K562 (cell line): ENCODE measurements around the gene SERTAD2. TPM values are rescaled to one million over a fixed set of nuclear protein-coding genes. Genes with fewer than 3 reads are reported as not detected.

ENCODE experiments used
- ZNF263 ChIP-seq: sonication (generic); formaldehyde crosslinking; IDR thresholded peaks from 2 replicates; pipeline ENCODE4 v1.8.0; 2022; ENCODE audit warnings: mild to moderate bottlenecking, missing genetic modification reagents, borderline replicate concordance
- polyA plus RNA-seq, 8 experiments: library from polyadenylated mRNA; depleted of rRNA in 4 of 8; stranded (reverse) in 5 of 8; unstranded in 3 of 8; fragments of >200 nt; fragmentation: Nextera tagmentation in 2 of 8; fragmentation: Illumina TruSeq in 1 of 8; extraction: Ambion mirVana in 2 of 8; extraction: Trizol in 1 of 8; gene quantifications; 2 replicates each; pipeline versions ENCODE4 v1.2.1 to v1.2.3, GENCODE V29; 2011 to 2014; ENCODE audit warnings: inconsistent platforms in 1 of 8, missing spikeins in 1 of 8
- total RNA-seq, 7 experiments: library from RNA; depleted of rRNA in 6 of 7; stranded (reverse); fragments of >200 nt in 6 of 7; fragmentation: Illumina TruSeq in 2 of 7; extraction: Trizol in 2 of 7; gene quantifications; 2 replicates each; pipeline versions ENCODE4 v1.2.1 to v1.2.3, GENCODE V29; 2011 to 2021; ENCODE audit warnings: low replicate concordance in 1 of 7
- TF ChIP-seq, protein P1 (sequence below): fragments of 450-650 bp; IDR thresholded peaks from 2 replicates; pipeline ENCODE4 v1.6.1; 2016; ENCODE audit warnings: mild to moderate bottlenecking
- TF ChIP-seq, protein P2 (sequence below), 2 experiments: fragments of 450-650 bp; formaldehyde crosslinking in 1 of 2; IDR thresholded peaks; 2 replicates each; pipeline versions ENCODE4 v1.4.0 to v1.6.1; 2014 to 2020; ENCODE audit warnings: mild to moderate bottlenecking in 2 of 2, borderline replicate concordance in 1 of 2, low read depth in 1 of 2
- TF ChIP-seq, protein P3 (sequence below): fragments of 450-650 bp; IDR thresholded peaks from 2 replicates; pipeline ENCODE4 v1.6.1; 2016; ENCODE audit warnings: mild to moderate bottlenecking, moderate library complexity

The SERTAD2 gene
- total and polyA plus RNA-seq, 9 of the 15 experiments (the other 6 are each of a cell fraction or from before 2014, with no cell fraction given) = 3.0 to 12.5 (median 6.1) TPM

DNA sequence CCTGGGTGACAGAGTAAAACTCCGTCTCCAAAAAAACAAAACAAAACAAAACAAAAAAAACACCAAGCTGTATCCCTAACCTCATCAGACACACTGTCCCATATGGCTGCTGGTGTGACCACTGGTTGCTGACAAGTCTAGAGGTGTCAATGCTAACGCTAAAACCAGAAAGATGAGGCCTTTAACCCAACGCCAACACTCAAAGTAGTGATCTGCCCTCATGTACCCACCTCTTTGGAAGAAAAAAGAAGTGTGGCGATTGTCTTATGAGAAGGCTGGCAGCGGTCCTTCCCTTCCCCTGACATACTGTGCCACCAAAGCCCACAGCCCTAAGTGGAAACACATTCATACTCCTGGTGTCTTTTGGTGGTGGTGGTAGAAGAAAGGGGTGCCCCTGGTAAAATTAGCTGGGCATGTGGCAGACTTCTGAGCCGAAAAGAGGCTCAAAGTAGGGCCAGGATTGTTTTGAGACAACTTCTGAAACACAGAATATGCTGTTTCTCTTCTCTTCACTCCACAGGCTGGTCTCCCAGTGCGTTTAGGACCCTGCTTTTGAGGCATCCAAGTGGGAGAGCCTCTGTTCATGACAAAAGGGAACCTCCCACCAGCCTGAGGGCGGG lies 9.8 kb downstream of the SERTAD2 start (continued):
- TF ChIP-seq ZNF263 (CRISPR knock-in tag) = no peak
- TF ChIP-seq, protein P1, sequence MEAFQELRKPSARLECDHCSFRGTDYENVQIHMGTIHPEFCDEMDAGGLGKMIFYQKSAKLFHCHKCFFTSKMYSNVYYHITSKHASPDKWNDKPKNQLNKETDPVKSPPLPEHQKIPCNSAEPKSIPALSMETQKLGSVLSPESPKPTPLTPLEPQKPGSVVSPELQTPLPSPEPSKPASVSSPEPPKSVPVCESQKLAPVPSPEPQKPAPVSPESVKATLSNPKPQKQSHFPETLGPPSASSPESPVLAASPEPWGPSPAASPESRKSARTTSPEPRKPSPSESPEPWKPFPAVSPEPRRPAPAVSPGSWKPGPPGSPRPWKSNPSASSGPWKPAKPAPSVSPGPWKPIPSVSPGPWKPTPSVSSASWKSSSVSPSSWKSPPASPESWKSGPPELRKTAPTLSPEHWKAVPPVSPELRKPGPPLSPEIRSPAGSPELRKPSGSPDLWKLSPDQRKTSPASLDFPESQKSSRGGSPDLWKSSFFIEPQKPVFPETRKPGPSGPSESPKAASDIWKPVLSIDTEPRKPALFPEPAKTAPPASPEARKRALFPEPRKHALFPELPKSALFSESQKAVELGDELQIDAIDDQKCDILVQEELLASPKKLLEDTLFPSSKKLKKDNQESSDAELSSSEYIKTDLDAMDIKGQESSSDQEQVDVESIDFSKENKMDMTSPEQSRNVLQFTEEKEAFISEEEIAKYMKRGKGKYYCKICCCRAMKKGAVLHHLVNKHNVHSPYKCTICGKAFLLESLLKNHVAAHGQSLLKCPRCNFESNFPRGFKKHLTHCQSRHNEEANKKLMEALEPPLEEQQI = no peak
- TF ChIP-seq, protein P2, sequence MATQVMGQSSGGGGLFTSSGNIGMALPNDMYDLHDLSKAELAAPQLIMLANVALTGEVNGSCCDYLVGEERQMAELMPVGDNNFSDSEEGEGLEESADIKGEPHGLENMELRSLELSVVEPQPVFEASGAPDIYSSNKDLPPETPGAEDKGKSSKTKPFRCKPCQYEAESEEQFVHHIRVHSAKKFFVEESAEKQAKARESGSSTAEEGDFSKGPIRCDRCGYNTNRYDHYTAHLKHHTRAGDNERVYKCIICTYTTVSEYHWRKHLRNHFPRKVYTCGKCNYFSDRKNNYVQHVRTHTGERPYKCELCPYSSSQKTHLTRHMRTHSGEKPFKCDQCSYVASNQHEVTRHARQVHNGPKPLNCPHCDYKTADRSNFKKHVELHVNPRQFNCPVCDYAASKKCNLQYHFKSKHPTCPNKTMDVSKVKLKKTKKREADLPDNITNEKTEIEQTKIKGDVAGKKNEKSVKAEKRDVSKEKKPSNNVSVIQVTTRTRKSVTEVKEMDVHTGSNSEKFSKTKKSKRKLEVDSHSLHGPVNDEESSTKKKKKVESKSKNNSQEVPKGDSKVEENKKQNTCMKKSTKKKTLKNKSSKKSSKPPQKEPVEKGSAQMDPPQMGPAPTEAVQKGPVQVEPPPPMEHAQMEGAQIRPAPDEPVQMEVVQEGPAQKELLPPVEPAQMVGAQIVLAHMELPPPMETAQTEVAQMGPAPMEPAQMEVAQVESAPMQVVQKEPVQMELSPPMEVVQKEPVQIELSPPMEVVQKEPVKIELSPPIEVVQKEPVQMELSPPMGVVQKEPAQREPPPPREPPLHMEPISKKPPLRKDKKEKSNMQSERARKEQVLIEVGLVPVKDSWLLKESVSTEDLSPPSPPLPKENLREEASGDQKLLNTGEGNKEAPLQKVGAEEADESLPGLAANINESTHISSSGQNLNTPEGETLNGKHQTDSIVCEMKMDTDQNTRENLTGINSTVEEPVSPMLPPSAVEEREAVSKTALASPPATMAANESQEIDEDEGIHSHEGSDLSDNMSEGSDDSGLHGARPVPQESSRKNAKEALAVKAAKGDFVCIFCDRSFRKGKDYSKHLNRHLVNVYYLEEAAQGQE (IDR thresholded peaks at IDR 0.05; ENCODE audit: borderline replicate concordance) = no peak
- TF ChIP-seq, protein P2 (CRISPR knock-in tag; IDR thresholded peaks at IDR 0.05; ENCODE audit: low read depth) = no peak
- TF ChIP-seq, protein P3, sequence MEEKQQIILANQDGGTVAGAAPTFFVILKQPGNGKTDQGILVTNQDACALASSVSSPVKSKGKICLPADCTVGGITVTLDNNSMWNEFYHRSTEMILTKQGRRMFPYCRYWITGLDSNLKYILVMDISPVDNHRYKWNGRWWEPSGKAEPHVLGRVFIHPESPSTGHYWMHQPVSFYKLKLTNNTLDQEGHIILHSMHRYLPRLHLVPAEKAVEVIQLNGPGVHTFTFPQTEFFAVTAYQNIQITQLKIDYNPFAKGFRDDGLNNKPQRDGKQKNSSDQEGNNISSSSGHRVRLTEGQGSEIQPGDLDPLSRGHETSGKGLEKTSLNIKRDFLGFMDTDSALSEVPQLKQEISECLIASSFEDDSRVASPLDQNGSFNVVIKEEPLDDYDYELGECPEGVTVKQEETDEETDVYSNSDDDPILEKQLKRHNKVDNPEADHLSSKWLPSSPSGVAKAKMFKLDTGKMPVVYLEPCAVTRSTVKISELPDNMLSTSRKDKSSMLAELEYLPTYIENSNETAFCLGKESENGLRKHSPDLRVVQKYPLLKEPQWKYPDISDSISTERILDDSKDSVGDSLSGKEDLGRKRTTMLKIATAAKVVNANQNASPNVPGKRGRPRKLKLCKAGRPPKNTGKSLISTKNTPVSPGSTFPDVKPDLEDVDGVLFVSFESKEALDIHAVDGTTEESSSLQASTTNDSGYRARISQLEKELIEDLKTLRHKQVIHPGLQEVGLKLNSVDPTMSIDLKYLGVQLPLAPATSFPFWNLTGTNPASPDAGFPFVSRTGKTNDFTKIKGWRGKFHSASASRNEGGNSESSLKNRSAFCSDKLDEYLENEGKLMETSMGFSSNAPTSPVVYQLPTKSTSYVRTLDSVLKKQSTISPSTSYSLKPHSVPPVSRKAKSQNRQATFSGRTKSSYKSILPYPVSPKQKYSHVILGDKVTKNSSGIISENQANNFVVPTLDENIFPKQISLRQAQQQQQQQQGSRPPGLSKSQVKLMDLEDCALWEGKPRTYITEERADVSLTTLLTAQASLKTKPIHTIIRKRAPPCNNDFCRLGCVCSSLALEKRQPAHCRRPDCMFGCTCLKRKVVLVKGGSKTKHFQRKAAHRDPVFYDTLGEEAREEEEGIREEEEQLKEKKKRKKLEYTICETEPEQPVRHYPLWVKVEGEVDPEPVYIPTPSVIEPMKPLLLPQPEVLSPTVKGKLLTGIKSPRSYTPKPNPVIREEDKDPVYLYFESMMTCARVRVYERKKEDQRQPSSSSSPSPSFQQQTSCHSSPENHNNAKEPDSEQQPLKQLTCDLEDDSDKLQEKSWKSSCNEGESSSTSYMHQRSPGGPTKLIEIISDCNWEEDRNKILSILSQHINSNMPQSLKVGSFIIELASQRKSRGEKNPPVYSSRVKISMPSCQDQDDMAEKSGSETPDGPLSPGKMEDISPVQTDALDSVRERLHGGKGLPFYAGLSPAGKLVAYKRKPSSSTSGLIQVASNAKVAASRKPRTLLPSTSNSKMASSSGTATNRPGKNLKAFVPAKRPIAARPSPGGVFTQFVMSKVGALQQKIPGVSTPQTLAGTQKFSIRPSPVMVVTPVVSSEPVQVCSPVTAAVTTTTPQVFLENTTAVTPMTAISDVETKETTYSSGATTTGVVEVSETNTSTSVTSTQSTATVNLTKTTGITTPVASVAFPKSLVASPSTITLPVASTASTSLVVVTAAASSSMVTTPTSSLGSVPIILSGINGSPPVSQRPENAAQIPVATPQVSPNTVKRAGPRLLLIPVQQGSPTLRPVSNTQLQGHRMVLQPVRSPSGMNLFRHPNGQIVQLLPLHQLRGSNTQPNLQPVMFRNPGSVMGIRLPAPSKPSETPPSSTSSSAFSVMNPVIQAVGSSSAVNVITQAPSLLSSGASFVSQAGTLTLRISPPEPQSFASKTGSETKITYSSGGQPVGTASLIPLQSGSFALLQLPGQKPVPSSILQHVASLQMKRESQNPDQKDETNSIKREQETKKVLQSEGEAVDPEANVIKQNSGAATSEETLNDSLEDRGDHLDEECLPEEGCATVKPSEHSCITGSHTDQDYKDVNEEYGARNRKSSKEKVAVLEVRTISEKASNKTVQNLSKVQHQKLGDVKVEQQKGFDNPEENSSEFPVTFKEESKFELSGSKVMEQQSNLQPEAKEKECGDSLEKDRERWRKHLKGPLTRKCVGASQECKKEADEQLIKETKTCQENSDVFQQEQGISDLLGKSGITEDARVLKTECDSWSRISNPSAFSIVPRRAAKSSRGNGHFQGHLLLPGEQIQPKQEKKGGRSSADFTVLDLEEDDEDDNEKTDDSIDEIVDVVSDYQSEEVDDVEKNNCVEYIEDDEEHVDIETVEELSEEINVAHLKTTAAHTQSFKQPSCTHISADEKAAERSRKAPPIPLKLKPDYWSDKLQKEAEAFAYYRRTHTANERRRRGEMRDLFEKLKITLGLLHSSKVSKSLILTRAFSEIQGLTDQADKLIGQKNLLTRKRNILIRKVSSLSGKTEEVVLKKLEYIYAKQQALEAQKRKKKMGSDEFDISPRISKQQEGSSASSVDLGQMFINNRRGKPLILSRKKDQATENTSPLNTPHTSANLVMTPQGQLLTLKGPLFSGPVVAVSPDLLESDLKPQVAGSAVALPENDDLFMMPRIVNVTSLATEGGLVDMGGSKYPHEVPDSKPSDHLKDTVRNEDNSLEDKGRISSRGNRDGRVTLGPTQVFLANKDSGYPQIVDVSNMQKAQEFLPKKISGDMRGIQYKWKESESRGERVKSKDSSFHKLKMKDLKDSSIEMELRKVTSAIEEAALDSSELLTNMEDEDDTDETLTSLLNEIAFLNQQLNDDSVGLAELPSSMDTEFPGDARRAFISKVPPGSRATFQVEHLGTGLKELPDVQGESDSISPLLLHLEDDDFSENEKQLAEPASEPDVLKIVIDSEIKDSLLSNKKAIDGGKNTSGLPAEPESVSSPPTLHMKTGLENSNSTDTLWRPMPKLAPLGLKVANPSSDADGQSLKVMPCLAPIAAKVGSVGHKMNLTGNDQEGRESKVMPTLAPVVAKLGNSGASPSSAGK = no peak
